LNCaP clone FGC (cell line): ENCODE measurements around the gene NTN1.

Experiments used
- DNase-seq: peaks from one replicate; pipeline ENCODE4 v3.0.0-alpha.2; 2011; ENCODE audit warnings: low read depth
- H3K4me3 ChIP-seq: 2 replicates; pipeline ENCODE4 v1.5.1; 2011; ENCODE audit warnings: mild to moderate bottlenecking, low read depth, low read length, control low read depth
- CTCF ChIP-seq: IDR thresholded peaks from 2 replicates; pipeline ENCODE4 v1.5.1; 2012; ENCODE audit warnings: mild to moderate bottlenecking; ENCODE audit not compliant: control insufficient read depth, insufficient read depth; ENCODE audit errors: extremely low read depth

The NTN1 gene

DNA sequence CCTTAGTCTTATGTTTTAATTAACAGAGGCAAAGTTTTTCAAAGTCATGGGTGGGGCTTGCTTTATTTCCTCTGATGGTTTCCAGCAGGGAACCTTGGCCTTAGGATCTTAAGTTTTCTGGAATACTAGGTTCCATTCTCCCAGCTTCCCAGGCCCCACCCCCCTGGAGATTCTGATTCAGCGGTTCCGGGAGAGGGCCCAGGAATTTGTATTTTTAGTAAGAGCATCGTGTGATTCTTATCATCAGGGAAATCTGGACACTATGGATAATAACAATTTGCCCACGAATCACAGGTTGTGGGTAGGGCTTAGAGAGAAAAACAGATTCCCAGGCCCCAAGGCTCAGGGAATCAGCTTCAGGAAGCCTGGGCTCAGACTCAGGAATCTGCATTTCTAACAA, 263.6 kb downstream of the NTN1 start:
- H3K4me3 ChIP-seq = no peak overlapping the region
- no peak for DNase-seq
- no peak for TF ChIP-seq CTCF

DNA sequence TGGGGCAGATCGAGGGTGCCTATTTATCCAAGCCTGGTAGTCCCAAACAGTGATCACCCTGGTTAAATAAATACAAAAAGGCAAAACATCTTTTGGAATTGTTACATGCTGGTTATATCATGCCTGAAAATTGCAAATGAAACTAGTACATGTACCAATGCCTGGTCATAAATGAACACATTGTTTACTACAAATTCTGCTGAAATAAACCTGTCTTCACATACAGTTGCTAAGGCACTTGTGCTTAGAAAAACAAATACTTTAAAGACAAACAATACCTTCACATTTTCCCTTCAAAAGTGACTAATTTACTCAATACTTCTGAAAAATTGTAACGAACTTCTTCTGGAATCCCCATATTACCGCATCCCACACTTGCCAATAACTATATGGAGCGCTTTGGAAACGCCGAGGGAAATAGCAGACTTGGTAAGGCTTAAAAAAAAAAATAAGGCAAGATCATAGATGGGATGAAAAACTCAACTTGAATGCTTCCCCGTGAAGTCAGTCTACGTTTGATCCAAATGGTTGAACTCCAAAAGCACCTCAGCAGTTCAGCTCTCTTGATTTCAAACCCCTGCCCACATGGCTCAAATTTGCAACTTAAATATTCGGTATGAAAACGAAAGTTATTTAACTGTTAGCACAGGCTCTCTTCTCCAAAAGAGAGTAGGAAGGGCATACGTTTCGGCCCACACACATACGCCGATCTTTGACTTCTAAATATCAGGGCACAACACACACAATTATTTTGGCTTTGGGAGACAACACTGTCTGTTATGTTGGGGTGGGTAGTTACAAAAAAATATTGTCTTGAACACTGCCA, 264.5 kb downstream of the NTN1 start:
- no peak for TF ChIP-seq CTCF
- DNase-seq = no peak

DNA sequence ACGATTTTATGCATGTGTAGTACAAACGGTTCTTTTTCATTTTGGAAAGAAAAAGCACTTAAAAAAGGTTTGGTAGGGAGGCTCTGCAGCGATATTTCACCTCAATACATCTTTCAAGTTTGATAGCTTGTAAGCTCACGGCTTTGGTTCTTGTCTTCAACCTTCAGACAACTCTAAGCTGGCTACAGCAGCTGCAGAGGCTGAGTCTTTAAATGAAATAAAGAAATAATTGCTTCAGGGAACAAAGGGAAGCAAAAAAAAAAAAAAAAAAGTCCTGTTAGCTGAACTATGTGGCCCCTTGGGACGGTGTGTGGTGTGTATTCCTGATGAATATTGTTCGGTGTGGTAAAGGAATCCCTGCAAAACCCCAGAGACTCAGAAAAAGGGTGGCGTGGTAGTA, 265.1 kb downstream of the NTN1 start:
- H3K4me3 ChIP-seq = no peak overlapping the region
- no peak for DNase-seq
- no peak for TF ChIP-seq CTCF

More for the DNA sequence above, 264.5 kb downstream of the NTN1 start:
- no peak overlapping the region for H3K4me3 ChIP-seq

DNA sequence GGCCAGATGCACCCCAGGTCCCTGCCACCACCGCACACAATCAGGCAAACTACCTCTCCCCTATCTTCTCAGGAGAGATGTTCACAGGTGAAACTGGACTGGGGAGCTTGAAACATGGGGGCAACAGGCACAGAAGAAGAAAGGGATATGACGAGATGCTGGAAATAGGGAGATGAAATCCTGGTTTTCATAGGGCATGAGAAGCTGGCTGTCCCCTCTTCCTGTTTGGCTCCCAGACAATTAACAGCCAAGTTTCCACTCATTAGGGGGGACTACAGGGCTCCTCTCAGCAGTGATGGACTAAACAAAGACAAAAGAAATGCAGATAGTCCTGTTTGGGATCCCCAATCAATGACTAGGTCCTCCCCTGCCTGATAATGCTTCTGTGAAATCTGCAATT, 266.0 kb downstream of the NTN1 start:
- no peak for DNase-seq
- H3K4me3 ChIP-seq = no peak overlapping the region
- no peak for TF ChIP-seq CTCF

DNA sequence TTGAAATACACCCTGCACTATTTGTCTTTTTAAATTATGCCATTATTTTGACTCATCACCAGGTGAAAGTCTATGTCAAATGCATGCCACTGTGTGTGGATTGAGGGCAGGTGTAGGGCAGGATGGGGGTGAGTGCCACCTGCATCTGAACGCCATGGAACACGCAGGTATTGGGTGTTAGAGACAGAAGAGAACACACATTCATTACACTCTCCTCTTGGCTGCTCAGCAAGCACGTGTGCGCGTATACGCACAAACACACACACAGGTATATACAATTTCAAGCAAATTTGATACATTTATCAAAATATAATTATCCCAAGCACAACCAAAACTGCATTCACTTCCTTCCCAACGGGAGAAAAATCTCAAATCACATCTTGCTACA, 268.9 kb downstream of the NTN1 start:
- no peak for DNase-seq
- TF ChIP-seq CTCF = no peak
- no peak overlapping the region for H3K4me3 ChIP-seq

- peak; percentile 77 for TF ChIP-seq CTCF
- H3K4me3 ChIP-seq = no peak overlapping the region
- DNase-seq = peak; percentile 2
These were observed 270.7 kb downstream of the NTN1 start for GRCh38 chr17:9291912-9292560.

DNA sequence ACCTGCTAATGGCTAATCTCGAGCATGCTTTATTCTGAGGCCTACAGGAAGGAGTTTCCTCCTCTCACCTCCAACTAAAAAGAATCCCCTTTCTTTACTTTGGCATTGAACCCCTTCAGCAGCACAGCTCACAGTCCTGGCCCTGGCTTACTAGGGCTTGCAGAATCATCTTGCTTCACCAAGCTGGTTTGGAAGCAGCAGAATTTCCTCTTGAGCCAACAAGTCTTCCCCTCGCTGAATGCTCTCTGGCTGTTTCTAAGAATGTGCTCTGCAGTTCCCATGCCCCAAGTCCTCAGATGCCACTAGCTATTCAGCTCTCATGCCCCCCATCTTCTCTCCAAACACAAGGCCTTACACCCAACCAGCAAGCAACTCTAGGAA, 271.2 kb downstream of the NTN1 start:
- no peak for DNase-seq
- H3K4me3 ChIP-seq = no peak overlapping the region
- TF ChIP-seq CTCF = no peak
